GM12872 (cell line): ENCODE measurements around the gene CLRN1.

ENCODE experiments used
- CTCF ChIP-seq: IDR thresholded peaks from 3 replicates; pipeline ENCODE4 v1.5.1; 2011; ENCODE audit warnings: low read depth, mild to moderate bottlenecking, low read length, moderate library complexity; ENCODE audit not compliant: insufficient read depth

CLRN1 gene

GRCh38 chr3:151009981-151010380 lies 37.5 kb upstream of the CLRN1 start:
- TF ChIP-seq CTCF = no peak

- TF ChIP-seq CTCF = no peak
Observed at GRCh38 chr3:151009430-151009829, 36.9 kb upstream of the CLRN1 start.

GRCh38 chr3:151008699-151009098 lies 36.2 kb upstream of the CLRN1 start:
- no peak for TF ChIP-seq CTCF

GRCh38 chr3:151003768-151004134 lies 31.2 kb upstream of the CLRN1 start:
- TF ChIP-seq CTCF = no peak

GRCh38 chr3:151003029-151003767 lies 30.7 kb upstream of the CLRN1 start:
- no peak for TF ChIP-seq CTCF

GRCh38 chr3:151002003-151002981 lies 29.8 kb upstream of the CLRN1 start:
- no peak for TF ChIP-seq CTCF

- TF ChIP-seq CTCF = no peak
Observed at GRCh38 chr3:150998996-150999395, 26.5 kb upstream of the CLRN1 start.
